Endothelial cell of umbilical vein (primary cell): ENCODE measurements around the gene CACNA2D3. TPM values are rescaled to one million over a fixed set of nuclear protein-coding genes. Genes with fewer than 3 reads are reported as not detected.

Experiments used
- BruUV-seq: library from RNA; stranded (reverse); fragments of 400-500 nt; replicated peaks from 2 replicates; lab custom pipeline; 2021; lab: Mats Ljungman, UMichigan
- CTCF ChIA-PET: fragments of 300-600, 350-600 bp; sonication (Branson Sonifier 250); formaldehyde crosslinking; loops from one replicate; lab custom pipeline; 2021; ENCODE audit warnings: antibody characterized with exemption, inconsistent platforms; lab: Charles Lee
- POLR2A ChIA-PET: fragments of 300-600, 350-600 bp; sonication (Branson Sonifier 250); formaldehyde crosslinking; loops from one replicate; lab custom pipeline; 2021; ENCODE audit warnings: antibody characterized with exemption, inconsistent platforms; lab: Charles Lee
- DNase-seq: peaks from one replicate; pipeline ENCODE4 v3.0.0-alpha.2; 2011; ENCODE audit warnings: low read depth, low spot score
- FAIRE-seq: peaks from 2 replicates; lab custom pipeline; 2011; peaks lifted over from hg19 to GRCh38; lab: Jason Lieb, UNC
- H2AFZ ChIP-seq: 2 replicates; pipeline ENCODE4 v1.6.0; 2012; ENCODE audit warnings: low read depth, low read length, control low read depth, inconsistent platforms
- H3K27ac ChIP-seq: 2 replicates; pipeline ENCODE4 v1.5.1; 2011; ENCODE audit warnings: low read depth, mild to moderate bottlenecking, control low read depth, low read length, moderate library complexity; ENCODE audit not compliant: insufficient read depth
- H3K27me3 ChIP-seq, 2 experiments: 2 replicates each; pipeline versions ENCODE4 v1.6.0 to v1.6.1; 2011; ENCODE audit warnings: low read length in 2 of 2, mixed read lengths in 1 of 2; ENCODE audit not compliant: control insufficient read depth in 2 of 2, insufficient read depth in 2 of 2
- H3K36me3 ChIP-seq, 2 experiments: 2 replicates in 1 of 2; 3 replicates in 1 of 2; pipeline ENCODE4 v1.5.1; 2011; ENCODE audit warnings: low read length in 2 of 2, mild to moderate bottlenecking in 1 of 2, moderate library complexity in 1 of 2; ENCODE audit not compliant: control insufficient read depth in 2 of 2, insufficient read depth in 2 of 2; ENCODE audit errors: extremely low read depth in 1 of 2
- H3K4me1 ChIP-seq: 3 replicates; pipeline ENCODE4 v1.5.1; 2011; ENCODE audit warnings: mild to moderate bottlenecking, low read length; ENCODE audit not compliant: control insufficient read depth, insufficient read depth; ENCODE audit errors: extremely low read depth
- H3K4me2 ChIP-seq: 2 replicates; pipeline ENCODE4 v1.6.1; 2011; ENCODE audit warnings: low read length, control low read depth, mixed read lengths; ENCODE audit not compliant: insufficient read depth
- H3K4me3 ChIP-seq, 3 experiments: fragments of 200-600 bp in 1 of 3; sonication (generic), shearing (Covaris generic) in 1 of 3; replicated peaks in 1 of 3; 2 replicates each; pipeline ENCODE4 v1.5.1; 2011 to 2016; ENCODE audit warnings: control low read depth in 3 of 3, low read length in 3 of 3, mild to moderate bottlenecking in 2 of 3, inconsistent platforms in 1 of 3, low read depth in 1 of 3, moderate library complexity in 1 of 3; ENCODE audit not compliant: insufficient read depth in 1 of 3
- H3K79me2 ChIP-seq: 2 replicates; pipeline ENCODE4 v1.6.0; 2012; ENCODE audit warnings: low read length, inconsistent platforms; ENCODE audit not compliant: control insufficient read depth, insufficient read depth
- H3K9ac ChIP-seq: replicated peaks from 2 replicates; pipeline ENCODE3; 2011; ENCODE audit warnings: low read length, control low read depth; ENCODE audit not compliant: insufficient read depth; ENCODE audit errors: extremely low read depth
- H3K9me1 ChIP-seq: replicated peaks from 3 replicates; pipeline ENCODE4 v1.6.0; 2011; ENCODE audit warnings: mild to moderate bottlenecking, low read length; ENCODE audit not compliant: control insufficient read depth, insufficient read depth; ENCODE audit errors: extremely low read depth
- H3K9me3 ChIP-seq: replicated peaks from 2 replicates; pipeline ENCODE4 v1.5.1; 2012; ENCODE audit warnings: low read length, inconsistent platforms; ENCODE audit not compliant: control insufficient read depth, insufficient read depth
- H4K20me1 ChIP-seq: replicated peaks from 2 replicates; pipeline ENCODE3; 2011; ENCODE audit warnings: mild to moderate bottlenecking, low read length; ENCODE audit not compliant: control insufficient read depth, insufficient read depth; ENCODE audit errors: extremely low read depth
- EZH2 ChIP-seq: IDR thresholded peaks from 2 replicates; pipeline ENCODE4 v1.6.1; 2012; ENCODE audit warnings: borderline replicate concordance, low read depth, mild to moderate bottlenecking, moderate library complexity, low read length, inconsistent platforms; ENCODE audit not compliant: severe bottlenecking
- FOS ChIP-seq: IDR thresholded peaks from 2 replicates; pipeline ENCODE4 v1.6.1; 2011; ENCODE audit warnings: mild to moderate bottlenecking, low read length, moderate library complexity, borderline replicate concordance; ENCODE audit not compliant: insufficient read depth
- GATA2 ChIP-seq: IDR thresholded peaks from 2 replicates; pipeline ENCODE4 v1.7.0; 2011; ENCODE audit warnings: low read depth, mild to moderate bottlenecking, moderate library complexity, mixed read lengths, low read length; ENCODE audit not compliant: insufficient read length, insufficient read depth
- JUN ChIP-seq: IDR thresholded peaks from 2 replicates; pipeline ENCODE4 v1.6.1; 2011; ENCODE audit warnings: borderline replicate concordance, low read depth; ENCODE audit not compliant: insufficient read length, insufficient read depth
- MAX ChIP-seq: IDR thresholded peaks from 2 replicates; pipeline ENCODE4 v1.6.1; 2011; ENCODE audit not compliant: insufficient read depth, insufficient read length
- MYC ChIP-seq: IDR thresholded peaks from one replicate; pipeline ENCODE4 v1.6.1; 2011; ENCODE audit warnings: mild to moderate bottlenecking, low read depth, low read length
- POLR2A ChIP-seq: IDR thresholded peaks from 2 replicates; pipeline ENCODE4 v1.6.1; 2012; ENCODE audit warnings: low read depth, mild to moderate bottlenecking, control low read depth, low read length
- POLR2AphosphoS5 ChIP-seq: IDR thresholded peaks from 2 replicates; pipeline ENCODE4 v1.6.1; 2012; ENCODE audit warnings: low read depth, mild to moderate bottlenecking, control low read depth, low read length, moderate library complexity; ENCODE audit not compliant: insufficient read depth
- dilution Hi-C: fragments of 300-500 bp; cut with MboI; formaldehyde crosslinking; loops from one replicate; pipeline ENCODE4 v1.15.0; 2019; ENCODE audit warnings: low sequenced_read_pairs; ENCODE audit not compliant: extremely low pct_ligation_motif_present
- intact Hi-C: fragments of 100-400 bp; cut with micrococcal nuclease; formaldehyde crosslinking; loops from one replicate; pipeline ENCODE4 v1.10.0; 2022
- polyA plus RNA-seq, 4 experiments: library from polyadenylated mRNA; depleted of rRNA in 3 of 4; stranded (reverse) in 3 of 4; unstranded in 1 of 4; fragments of >200 nt; gene quantifications; 2 replicates each; pipeline versions ENCODE4 v1.2.1 to v1.2.3, GENCODE V29; 2011 to 2012; ENCODE audit warnings: missing spikeins in 1 of 4
- total RNA-seq: library from RNA; stranded (reverse); gene quantifications from 2 replicates; pipeline ENCODE4 v1.2.3, GENCODE V29; 2021
- TF ChIP-seq, protein P1 (sequence below), 2 donors: IDR thresholded peaks; 1 replicate in 1 of 2; 2 replicates in 1 of 2; pipeline ENCODE4 v1.5.1; 2011; ENCODE audit warnings: low read length in 2 of 2, mild to moderate bottlenecking in 2 of 2, moderate library complexity in 2 of 2, control low read depth in 1 of 2, inconsistent platforms in 1 of 2, low read depth in 1 of 2; ENCODE audit not compliant: insufficient read depth in 1 of 2; ENCODE audit errors: extremely low read depth in 1 of 2

Gene CACNA2D3
- total and polyA plus RNA-seq, 2 donors (not counting 3 experiments of a cell fraction or from before 2014, with no cell fraction given) = not detected

DNA sequence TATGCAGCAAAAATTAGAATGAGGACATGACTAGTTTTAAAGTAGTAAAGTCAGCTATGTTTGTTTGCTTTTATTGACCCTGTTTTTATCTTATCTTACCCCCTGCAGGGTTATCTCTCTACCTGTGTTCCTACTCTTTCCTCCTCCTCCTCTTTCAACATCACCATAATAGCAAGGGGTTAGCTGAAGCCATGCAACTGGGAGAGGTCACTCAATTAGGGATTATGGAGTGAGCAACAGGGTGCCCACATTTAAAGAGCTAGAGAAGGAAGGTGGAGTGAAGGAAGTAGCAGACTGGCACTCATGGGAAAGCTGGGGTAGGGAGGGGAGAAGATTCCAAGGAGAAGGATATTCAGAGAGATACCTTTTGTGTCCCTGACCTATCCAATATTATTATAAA, 679.6 kb downstream of the CACNA2D3 start:
- no peak overlapping the region for H2AFZ ChIP-seq
- H4K20me1 ChIP-seq = no peaks in the 10 kb centered on the region
- H3K9ac ChIP-seq = no peak overlapping the region
- intact Hi-C loops (no loop called here), dilution Hi-C loops (no loop called here)
- H3K27ac ChIP-seq = no peak overlapping the region
- no peak for FAIRE-seq
- no peak for DNase-seq
- no peaks in the 10 kb centered on the region for H3K79me2 ChIP-seq
- CTCF ChIA-PET = no interaction called here
- no peaks in the 10 kb centered on the region for H3K27me3 ChIP-seq
- H3K9me3 ChIP-seq = peaks cover 2% of the 10 kb centered on the region
- H3K4me3 ChIP-seq = no peak overlapping the region
- no peak overlapping the region for H3K4me2 ChIP-seq
- H3K4me1 ChIP-seq = no peaks in the 10 kb centered on the region
- TF ChIP-seq EZH2 (no peak), FOS (no peak), MAX (no peak), MYC (no peak), GATA2 (no peak), POLR2AphosphoS5 (no peak), POLR2A (no peak), JUN (no peak)
- TF ChIP-seq, protein P1, sequence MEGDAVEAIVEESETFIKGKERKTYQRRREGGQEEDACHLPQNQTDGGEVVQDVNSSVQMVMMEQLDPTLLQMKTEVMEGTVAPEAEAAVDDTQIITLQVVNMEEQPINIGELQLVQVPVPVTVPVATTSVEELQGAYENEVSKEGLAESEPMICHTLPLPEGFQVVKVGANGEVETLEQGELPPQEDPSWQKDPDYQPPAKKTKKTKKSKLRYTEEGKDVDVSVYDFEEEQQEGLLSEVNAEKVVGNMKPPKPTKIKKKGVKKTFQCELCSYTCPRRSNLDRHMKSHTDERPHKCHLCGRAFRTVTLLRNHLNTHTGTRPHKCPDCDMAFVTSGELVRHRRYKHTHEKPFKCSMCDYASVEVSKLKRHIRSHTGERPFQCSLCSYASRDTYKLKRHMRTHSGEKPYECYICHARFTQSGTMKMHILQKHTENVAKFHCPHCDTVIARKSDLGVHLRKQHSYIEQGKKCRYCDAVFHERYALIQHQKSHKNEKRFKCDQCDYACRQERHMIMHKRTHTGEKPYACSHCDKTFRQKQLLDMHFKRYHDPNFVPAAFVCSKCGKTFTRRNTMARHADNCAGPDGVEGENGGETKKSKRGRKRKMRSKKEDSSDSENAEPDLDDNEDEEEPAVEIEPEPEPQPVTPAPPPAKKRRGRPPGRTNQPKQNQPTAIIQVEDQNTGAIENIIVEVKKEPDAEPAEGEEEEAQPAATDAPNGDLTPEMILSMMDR (IDR thresholded peaks at IDR 0.05; ENCODE audit: extremely low read depth in 1 of 2, insufficient read depth in 1 of 2, low read depth in 1 of 2, low read length in 2 of 2) = no peak
- BruUV-seq = no TSS peak
- no peaks in the 10 kb centered on the region for H3K36me3 ChIP-seq
- no peaks in the 10 kb centered on the region for H3K9me1 ChIP-seq
- POLR2A ChIA-PET = no interaction called here
